Fibroblast of the conjunctiva (primary cell): Measurements from ENCODE around the gene QPRT.
"Not testable (repeated sequence)": the region's sequence is repeated elsewhere in the genome, so short reads cannot be mapped to it uniquely, and the experiment has no call there.

Experiments
- DNase-seq: peaks from one replicate; pipeline ENCODE4 v3.0.0-alpha.2; 2010; ENCODE audit warnings: low read depth

QPRT gene

DNA sequence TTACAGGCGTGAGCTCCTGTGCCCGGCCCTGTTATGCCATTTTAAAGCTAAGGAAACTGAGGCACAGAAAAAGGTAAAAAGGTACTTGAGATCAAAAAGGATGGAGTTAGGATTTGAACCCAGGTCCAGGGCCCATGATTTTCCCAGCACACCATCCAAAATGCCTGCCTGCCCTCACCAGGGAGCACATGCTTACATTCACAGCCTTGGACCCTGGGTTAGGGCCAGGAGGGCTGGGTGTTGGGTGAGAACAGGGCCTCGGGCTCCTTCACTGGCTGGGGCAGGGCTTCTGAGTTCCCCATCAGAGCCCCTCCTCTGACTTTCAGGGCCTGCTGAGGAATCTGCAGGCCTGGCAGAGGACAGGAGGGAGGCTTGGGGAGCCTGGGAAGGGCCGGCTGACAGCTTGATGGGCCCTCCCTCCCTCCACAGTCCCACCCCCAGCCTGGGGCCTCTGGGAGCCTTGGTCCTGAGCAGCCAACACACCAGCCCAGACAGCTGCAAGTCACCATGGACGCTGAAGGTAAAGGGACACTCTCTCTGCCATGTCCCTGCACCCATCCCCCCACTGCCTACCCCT, at the start of gene QPRT:
QPRT (plus strand) TSS at position 490 of the 577 bp plus-strand sequence; CDS start at position 508, 18 bp downstream.
- peak; percentile 33 for DNase-seq

GRCh38 chr16:29629318-29629717, 49.7 kb upstream of the QPRT start:
- DNase-seq = not testable (repeated sequence)

DNA sequence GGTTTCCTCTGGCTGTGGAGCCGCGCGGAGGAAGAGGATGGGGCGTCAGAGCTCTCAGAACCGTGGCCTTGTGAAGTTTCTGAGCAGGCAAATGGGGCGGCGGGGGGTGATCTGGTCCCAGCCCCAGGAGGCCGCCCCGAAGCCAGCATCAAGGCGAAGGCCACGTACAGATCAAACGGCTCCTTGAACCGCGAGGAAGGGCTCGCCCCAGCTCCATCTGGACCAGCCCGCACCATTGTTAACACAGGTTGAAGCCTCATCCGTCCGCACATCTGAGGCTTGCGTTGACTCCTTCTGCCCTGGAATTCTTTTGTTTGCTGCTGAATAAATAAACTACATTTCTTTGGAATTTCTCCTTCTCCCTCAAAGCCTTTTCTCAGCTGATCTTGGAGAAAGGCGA, 47.3 kb upstream of the QPRT start:
- not testable (repeated sequence) for DNase-seq

GRCh38 chr16:29635902-29636301, 43.1 kb upstream of the QPRT start:
- DNase-seq = not testable (repeated sequence)

DNA sequence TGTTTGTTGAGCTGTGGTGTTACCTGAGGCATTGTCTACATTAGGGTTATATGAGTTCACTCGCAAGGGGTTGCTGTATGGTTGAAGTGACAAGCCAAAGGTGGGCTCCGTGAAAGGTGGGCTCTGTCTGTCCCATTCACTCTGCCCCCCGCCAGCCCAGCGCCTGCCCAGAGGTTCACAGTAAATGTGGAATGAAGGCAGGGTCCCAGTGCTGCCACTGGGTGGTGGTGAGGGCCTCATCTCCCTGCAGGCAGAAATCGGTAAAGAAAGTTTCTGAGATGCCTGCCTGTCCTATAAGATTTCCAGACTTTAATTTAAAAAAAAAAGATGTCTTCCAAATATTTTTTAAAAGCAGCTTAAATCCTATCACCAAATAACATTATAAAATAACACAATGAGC, 42.6 kb upstream of the QPRT start:
- not testable (repeated sequence) for DNase-seq

GRCh38 chr16:29638751-29639150, 40.2 kb upstream of the QPRT start:
- DNase-seq = not testable (repeated sequence)

DNA sequence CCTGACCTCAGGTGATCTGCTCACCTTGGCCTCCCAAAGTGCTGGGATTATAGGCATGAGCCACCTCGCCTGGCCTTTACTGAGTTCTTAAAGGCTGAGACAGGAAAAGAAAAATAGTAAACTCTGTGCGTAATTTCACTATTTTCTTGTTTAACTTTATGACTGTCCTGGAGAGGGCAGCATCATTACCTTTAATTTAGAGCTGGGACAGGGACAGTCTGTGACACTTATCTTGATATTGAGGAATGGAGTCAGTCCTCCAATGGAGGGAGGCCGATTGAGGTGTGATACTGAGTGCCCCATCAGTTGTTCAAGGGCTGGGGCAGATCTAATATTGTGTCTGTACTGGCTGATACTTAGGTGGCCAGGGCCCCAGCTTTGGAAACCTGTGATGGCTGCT, 37.4 kb upstream of the QPRT start:
- no peak for DNase-seq

DNA sequence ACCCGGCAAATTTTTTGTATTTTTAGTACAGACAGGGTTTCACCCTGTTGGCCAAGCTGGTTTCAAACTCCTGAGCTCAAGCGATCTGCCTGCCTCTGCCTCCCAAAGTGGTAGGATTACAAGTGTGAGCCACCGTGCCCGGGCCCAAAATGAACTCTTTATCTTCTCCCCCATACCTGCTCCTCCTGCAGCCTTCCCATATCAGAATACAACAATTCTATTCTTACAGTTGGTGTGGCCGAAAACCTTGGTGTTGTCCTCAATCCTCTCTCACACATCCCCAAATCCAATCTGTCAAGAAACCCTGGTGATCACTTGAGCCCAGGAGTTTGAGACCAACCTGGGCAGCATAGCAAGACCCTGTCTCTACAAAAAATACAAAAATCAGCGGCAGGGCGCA, 35.4 kb upstream of the QPRT start:
- no peak for DNase-seq

- no peak for DNase-seq
These were observed 34.6 kb upstream of the QPRT start for GRCh38 chr16:29644338-29644857.

GRCh38 chr16:29644973-29645693, 33.8 kb upstream of the QPRT start:
- no peak for DNase-seq

- no peak for DNase-seq
These were observed 33.2 kb upstream of the QPRT start for GRCh38 chr16:29645694-29646187.

DNA sequence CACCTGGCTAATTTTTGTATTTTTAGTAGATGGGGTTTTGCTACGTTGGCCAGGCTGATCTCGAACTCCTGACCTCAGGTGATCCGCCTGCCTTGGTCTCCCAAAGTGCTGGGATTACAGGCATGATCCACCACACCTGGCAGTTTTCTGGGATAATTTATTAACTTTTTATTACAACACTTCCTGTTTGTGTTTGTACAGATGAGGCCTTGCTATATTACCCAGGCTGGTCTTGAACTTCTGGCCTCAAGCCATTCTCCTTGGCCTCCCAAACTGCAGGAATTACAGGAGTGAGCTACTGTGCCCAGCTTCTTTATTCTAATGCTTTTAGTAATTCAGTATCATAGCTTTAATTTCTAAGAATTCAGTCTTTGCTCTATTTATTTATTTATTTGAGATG, 32.0 kb upstream of the QPRT start:
- no peak for DNase-seq

DNA sequence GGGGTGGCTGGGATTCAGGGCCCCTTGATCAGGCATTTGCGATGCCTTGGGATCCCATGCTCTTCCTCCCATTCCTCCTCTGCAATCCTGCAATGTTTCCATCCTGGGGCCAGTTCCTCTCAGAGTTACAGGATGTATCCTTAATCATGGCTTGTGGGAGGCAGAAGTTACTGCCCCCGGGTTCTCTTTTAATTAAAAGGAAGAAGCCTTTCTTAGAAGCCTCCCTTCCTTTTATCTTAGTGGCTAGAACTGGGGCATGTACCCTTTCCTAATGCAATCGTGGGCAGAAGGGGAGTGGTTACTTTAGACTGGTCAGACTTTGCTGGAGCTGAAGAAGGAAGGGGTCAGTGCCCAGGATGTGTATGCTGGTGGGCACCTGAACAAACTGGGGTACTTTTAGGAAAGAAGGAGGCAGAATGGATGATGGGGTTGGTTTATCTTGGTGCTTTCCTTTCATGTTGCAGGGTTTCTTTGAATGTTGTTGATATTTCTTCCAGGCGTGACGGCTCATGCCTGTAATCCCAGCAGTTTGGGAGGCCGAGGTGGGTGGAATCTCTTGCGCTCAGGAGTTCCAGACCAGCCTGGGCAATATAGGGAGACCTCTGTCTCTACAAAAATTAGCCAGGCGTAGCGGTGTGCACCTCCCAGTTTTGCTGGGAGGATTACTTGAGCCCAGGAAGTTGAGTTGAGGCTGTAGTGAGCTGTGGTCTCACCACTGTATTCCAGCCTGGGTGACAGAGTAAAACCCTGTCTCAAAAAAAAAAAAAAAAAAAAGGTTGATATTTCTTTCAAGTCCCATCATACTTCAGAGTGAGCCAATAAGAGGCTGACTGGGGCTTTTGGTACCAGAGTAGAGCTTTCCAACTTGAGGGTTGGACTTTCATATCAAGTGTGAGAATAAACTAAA, 29.1 kb upstream of the QPRT start:
- no peak for DNase-seq

DNA sequence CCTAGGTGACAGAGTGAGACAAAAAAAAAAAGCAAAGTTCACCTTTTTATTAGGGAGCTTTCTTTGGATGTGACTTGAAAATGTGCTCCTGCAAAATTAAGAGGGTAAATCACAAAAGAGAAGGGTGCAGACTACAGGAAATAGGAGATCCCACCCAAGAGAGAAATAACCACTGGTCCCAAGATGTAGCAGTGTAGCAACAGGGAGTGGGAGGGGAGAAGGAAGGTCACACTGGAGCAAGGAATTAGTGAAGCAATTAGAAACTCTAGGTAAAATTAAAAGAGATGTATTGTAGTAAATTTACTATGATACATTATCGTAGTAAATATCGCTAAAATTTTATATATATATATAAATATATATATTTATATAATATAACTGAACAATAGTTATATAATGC, 28.2 kb upstream of the QPRT start:
- DNase-seq = no peak

GRCh38 chr16:29651774-29652349, 27.1 kb upstream of the QPRT start:
- no peak for DNase-seq

- DNase-seq = no peak
These were observed 25.5 kb upstream of the QPRT start for GRCh38 chr16:29653471-29653870.

DNA sequence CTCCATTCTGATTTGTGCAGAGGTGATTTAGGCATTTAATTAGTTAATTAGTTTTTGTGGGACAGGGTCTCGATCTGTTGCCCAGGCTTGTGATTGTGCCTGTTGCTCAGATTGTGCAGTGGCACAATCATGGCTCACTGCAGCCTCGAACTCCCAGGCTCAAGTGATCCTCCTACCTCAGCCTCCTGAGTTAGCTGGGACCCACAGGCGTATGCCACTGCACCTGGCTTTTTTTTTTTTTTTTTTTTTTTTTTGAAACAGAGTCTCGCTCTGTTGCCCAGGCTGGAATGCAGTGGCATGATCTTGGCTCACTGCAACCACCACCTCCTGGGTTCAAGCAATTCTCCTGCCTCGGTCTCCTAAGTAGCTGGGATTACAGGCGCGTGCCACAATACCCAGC, 25.1 kb upstream of the QPRT start:
- DNase-seq = not testable (repeated sequence)

DNA sequence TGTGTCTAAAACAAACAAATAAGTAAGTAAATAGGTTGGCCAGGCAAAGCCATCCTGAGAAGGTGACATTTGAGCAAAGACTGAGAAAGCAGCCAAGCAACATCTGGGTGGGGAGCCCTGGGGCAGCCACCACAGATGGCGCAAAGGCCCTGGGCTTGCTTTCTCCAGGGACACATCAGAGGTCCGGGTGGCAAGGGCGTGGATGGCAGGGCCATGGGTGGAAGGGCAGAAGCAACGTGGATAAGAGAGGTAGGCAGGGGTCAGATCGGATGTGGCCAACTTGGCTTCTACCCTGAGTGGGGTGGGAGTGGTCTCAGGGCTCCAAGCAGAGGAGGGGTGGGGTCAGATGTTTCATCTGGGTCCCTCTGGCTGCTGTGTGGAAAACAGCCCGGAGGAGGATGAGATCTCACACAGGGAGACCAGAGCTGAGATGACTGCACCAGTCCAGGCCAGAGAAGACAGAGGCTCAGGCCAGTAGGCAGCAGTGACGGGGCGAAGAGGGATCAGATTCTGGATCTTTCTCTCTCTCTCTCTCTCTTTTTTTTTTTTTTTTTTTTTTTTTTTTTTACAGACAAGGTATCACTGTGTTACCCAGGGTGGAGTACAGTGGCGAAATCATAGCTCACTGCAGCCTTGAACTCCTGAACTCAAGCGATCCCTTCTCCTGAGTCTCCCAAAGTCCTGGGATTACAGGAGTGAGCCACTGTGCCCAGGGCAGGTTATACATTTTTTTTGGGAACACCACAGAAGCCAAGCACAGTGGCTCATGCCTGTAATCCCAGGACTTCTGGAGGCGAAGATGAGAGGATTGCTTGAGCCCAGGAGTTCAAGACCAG, 22.1 kb upstream of the QPRT start:
- no peak for DNase-seq

GRCh38 chr16:29658705-29659104, 20.3 kb upstream of the QPRT start:
- no peak for DNase-seq

GRCh38 chr16:29662000-29662728, 16.8 kb upstream of the QPRT start:
- no peak for DNase-seq

- no peak for DNase-seq
These were observed 16.3 kb upstream of the QPRT start for GRCh38 chr16:29662729-29663015.
